Umbilical cord (tissue), 2 donors: ENCODE results near the gene CXADR. TPM values are rescaled to one million over a fixed set of nuclear protein-coding genes. Genes with fewer than 3 reads are reported as not detected.
"Not testable (repeated sequence)": the region's sequence is repeated elsewhere in the genome, so short reads cannot be mapped to it uniquely, and the experiment has no call there.

Experiments used
- DNase-seq: peaks from one replicate; pipeline ENCODE4 v3.0.0-alpha.2; 2015; ENCODE audit warnings: low spot score
- total RNA-seq: library from RNA; depleted of rRNA; stranded (reverse); fragments of >200 nt; gene quantifications from one replicate; pipeline ENCODE4 v1.2.3, GENCODE V29; 2014; ENCODE audit warnings: low replicate concordance; ENCODE audit not compliant: insufficient read depth

The CXADR gene
- total RNA-seq, result 26.7 TPM

GRCh38 chr21:17512253-17513213, at the start of gene CXADR:
Gene CXADR (plus strand): TSS chr21:17513043. CDS start chr21:17513130, 87 bp downstream.
- peak; percentile 76 for DNase-seq

- DNase-seq, result peak; percentile 74
Observed at GRCh38 chr21:17466166-17466565, 46.7 kb upstream of the CXADR start.

GRCh38 chr21:17467392-17467791, 45.5 kb upstream of the CXADR start:
- DNase-seq, result peak; percentile 50

- DNase-seq, result peak; percentile 39
Observed at GRCh38 chr21:17467829-17468228, 45.0 kb upstream of the CXADR start.

GRCh38 chr21:17468698-17469097, 44.1 kb upstream of the CXADR start:
- no peak for DNase-seq

- DNase-seq, result no peak
Observed at GRCh38 chr21:17469727-17470126, 43.1 kb upstream of the CXADR start.

GRCh38 chr21:17472182-17472581, 40.7 kb upstream of the CXADR start:
- no peak for DNase-seq

GRCh38 chr21:17472592-17473271, 40.1 kb upstream of the CXADR start:
- DNase-seq, result no peak

GRCh38 chr21:17476006-17476405, 36.8 kb upstream of the CXADR start:
- no peak for DNase-seq

- DNase-seq, result not testable (repeated sequence)
Observed at GRCh38 chr21:17478156-17478555, 34.7 kb upstream of the CXADR start.

- DNase-seq, result no peak
Observed at GRCh38 chr21:17479606-17480005, 33.2 kb upstream of the CXADR start.

GRCh38 chr21:17482928-17483327, 29.9 kb upstream of the CXADR start:
- no peak for DNase-seq

GRCh38 chr21:17488620-17489019, 24.2 kb upstream of the CXADR start:
- DNase-seq, result no peak

- DNase-seq, result not testable (repeated sequence)
Observed at GRCh38 chr21:17489565-17489964, 23.3 kb upstream of the CXADR start.

- peak; percentile 84 for DNase-seq
Observed at GRCh38 chr21:17491716-17492414, 21.0 kb upstream of the CXADR start.

GRCh38 chr21:17492415-17493168, 20.3 kb upstream of the CXADR start:
- DNase-seq, result no peak

GRCh38 chr21:17494051-17494450, 18.8 kb upstream of the CXADR start:
- DNase-seq, result no peak

GRCh38 chr21:17495680-17496079, 17.2 kb upstream of the CXADR start:
- DNase-seq, result no peak

GRCh38 chr21:17497316-17497715, 15.5 kb upstream of the CXADR start:
- peak; percentile 58 for DNase-seq

- peak; percentile 8 for DNase-seq
Observed at GRCh38 chr21:17498586-17498985, 14.3 kb upstream of the CXADR start.
